SIG-M5 treated with dmso at 0.1 percent for 504 hours (cell line): Measurements from ENCODE around the gene FMO3.

Experiments
- DNase-seq: peaks from one replicate; lab custom pipeline; 2025; ENCODE audit not compliant: unreplicated experiment; lab: John Stamatoyannopoulos, UW

The FMO3 gene

GRCh38 chr1:171090604-171091003, at the start of gene FMO3:
Gene FMO3 (plus strand): TSS chr1:171090905. CDS start chr1:171092659, 1,754 bp downstream.
- DNase-seq, result no peak

GRCh38 chr1:171048014-171048413, 42.7 kb upstream of the FMO3 start:
- no peak for DNase-seq

GRCh38 chr1:171052977-171053376, 37.7 kb upstream of the FMO3 start:
- no peak for DNase-seq

- no peak for DNase-seq
These were observed 34.6 kb upstream of the FMO3 start for GRCh38 chr1:171055966-171056643.

- DNase-seq, result no peak
These were observed 29.1 kb upstream of the FMO3 start for GRCh38 chr1:171061425-171062143.

GRCh38 chr1:171062902-171063301, 27.8 kb upstream of the FMO3 start:
- DNase-seq, result no peak

GRCh38 chr1:171075041-171075440, 15.7 kb upstream of the FMO3 start:
- DNase-seq, result no peak

- DNase-seq, result peak; percentile 25
These were observed 9.4 kb upstream of the FMO3 start for GRCh38 chr1:171081314-171081753.

- no peak for DNase-seq
These were observed 8.9 kb upstream of the FMO3 start for GRCh38 chr1:171081763-171082201.

GRCh38 chr1:171082606-171083005, 8.1 kb upstream of the FMO3 start:
- DNase-seq, result no peak

GRCh38 chr1:171083222-171083621, 7.5 kb upstream of the FMO3 start:
- DNase-seq, result no peak

GRCh38 chr1:171084091-171084490, 6.6 kb upstream of the FMO3 start:
- no peak for DNase-seq

- no peak for DNase-seq
These were observed 5.8 kb upstream of the FMO3 start for GRCh38 chr1:171084870-171085269.

GRCh38 chr1:171087896-171088295, 2.8 kb upstream of the FMO3 start:
- DNase-seq, result no peak

GRCh38 chr1:171103862-171104261, 13.2 kb downstream of the FMO3 start:
- no peak for DNase-seq

GRCh38 chr1:171107262-171107940, 16.7 kb downstream of the FMO3 start:
- DNase-seq, result no peak

- DNase-seq, result no peak
These were observed 17.3 kb downstream of the FMO3 start for GRCh38 chr1:171107969-171108368.

- DNase-seq, result no peak
These were observed 19.3 kb downstream of the FMO3 start for GRCh38 chr1:171109966-171110365.

GRCh38 chr1:171110621-171111326, 20.1 kb downstream of the FMO3 start:
- DNase-seq, result no peak

GRCh38 chr1:171112119-171112518, 21.4 kb downstream of the FMO3 start:
- DNase-seq, result no peak

- DNase-seq, result no peak
These were observed 22.7 kb downstream of the FMO3 start for GRCh38 chr1:171113382-171113781.
